GM06990 (cell line): ENCODE results near the gene CTBS.

Experiments
- DNase-seq: peaks from one replicate; pipeline ENCODE4 v3.0.0-alpha.2; 2011; ENCODE audit not compliant: insufficient read length; ENCODE audit errors: extremely low read depth
- H3K27me3 ChIP-seq: replicated peaks from 2 replicates; pipeline ENCODE4 v1.6.0; 2011; ENCODE audit warnings: low read length; ENCODE audit not compliant: control insufficient read depth, insufficient read depth
- H3K36me3 ChIP-seq: 2 replicates; pipeline ENCODE4 v1.5.1; 2011; ENCODE audit warnings: low read length; ENCODE audit not compliant: control insufficient read depth, insufficient read depth
- H3K4me3 ChIP-seq: replicated peaks from 2 replicates; pipeline ENCODE4 v1.5.1; 2011; ENCODE audit warnings: low read depth, mild to moderate bottlenecking, control low read depth, low read length
- TF ChIP-seq, protein P1 (sequence below): IDR thresholded peaks from 2 replicates; pipeline ENCODE4 v1.5.1; 2011; ENCODE audit warnings: low read length, control low read depth, mild to moderate bottlenecking, inconsistent platforms; ENCODE audit not compliant: insufficient read depth, poor library complexity, severe bottlenecking

The CTBS gene

DNA sequence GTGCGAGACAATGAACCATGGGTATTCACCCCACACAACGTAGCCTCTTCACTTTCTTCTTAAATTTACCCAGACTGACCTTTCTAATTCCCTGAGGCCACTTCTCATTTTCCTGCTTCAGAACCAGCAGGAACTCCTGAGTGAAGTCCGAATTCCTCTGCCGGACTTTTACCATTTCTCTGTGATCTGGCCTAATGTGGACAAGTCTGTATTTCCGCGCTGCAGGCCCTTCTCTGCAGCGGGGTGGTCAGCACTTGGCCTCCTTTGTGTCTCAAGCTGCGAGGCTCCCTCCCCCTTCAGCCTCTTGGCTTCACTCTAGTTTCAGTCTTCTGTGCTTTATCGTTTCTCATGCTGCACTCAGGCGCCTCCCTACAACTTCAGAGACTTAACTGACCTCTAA, 9.4 kb upstream of the CTBS start:
- TF ChIP-seq, protein P1, sequence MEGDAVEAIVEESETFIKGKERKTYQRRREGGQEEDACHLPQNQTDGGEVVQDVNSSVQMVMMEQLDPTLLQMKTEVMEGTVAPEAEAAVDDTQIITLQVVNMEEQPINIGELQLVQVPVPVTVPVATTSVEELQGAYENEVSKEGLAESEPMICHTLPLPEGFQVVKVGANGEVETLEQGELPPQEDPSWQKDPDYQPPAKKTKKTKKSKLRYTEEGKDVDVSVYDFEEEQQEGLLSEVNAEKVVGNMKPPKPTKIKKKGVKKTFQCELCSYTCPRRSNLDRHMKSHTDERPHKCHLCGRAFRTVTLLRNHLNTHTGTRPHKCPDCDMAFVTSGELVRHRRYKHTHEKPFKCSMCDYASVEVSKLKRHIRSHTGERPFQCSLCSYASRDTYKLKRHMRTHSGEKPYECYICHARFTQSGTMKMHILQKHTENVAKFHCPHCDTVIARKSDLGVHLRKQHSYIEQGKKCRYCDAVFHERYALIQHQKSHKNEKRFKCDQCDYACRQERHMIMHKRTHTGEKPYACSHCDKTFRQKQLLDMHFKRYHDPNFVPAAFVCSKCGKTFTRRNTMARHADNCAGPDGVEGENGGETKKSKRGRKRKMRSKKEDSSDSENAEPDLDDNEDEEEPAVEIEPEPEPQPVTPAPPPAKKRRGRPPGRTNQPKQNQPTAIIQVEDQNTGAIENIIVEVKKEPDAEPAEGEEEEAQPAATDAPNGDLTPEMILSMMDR, result no peak
- Histone ChIP-seq H3K36me3 (no peaks in the 10 kb centered on the region), H3K4me3 (no peak overlapping the region), H3K27me3 (no peaks in the 10 kb centered on the region)
- DNase-seq, result no peak

DNA sequence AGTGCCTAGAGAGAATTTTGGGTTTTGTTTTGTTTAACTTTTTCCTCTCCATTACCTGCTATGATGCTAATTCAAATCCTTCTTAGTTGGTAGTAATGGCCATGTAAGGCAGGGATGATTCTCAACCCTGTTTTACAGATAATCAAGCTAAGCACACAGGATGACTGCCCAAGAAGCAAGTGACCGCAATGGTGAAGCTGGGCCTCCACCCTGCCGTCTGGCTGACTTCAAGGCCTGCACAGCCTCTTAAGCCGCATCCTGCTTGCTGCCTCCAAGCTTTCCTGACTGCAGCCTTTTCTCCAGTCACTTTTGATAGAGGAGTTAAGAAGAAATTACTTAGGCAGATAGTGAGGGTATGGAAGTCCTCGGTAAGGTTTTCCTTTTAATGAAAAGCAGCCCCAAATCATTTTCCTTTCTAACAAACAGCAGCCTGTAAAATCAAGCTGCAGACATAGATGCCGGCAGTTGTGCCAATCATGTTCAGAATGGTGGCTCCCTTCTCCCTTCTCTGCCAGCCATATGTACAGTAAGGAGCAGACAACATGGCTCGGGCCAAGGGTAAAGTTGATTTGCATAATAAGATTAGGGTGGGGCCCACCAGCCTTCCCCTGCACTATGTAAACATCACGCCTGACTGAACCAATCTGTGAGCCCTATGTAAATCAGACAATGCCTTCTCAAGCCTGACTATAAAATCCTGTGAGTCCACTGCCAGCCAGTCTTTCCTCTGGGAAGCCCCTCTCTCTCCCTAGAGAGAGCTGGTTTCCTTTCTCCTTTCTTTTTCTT, 8.8 kb upstream of the CTBS start:
- no peak for DNase-seq
- TF ChIP-seq, protein P1, result no peak
- no peaks in the 10 kb centered on the region for H3K36me3 ChIP-seq
- H3K27me3 ChIP-seq, result no peaks in the 10 kb centered on the region
- H3K4me3 ChIP-seq, result no peak overlapping the region

DNA sequence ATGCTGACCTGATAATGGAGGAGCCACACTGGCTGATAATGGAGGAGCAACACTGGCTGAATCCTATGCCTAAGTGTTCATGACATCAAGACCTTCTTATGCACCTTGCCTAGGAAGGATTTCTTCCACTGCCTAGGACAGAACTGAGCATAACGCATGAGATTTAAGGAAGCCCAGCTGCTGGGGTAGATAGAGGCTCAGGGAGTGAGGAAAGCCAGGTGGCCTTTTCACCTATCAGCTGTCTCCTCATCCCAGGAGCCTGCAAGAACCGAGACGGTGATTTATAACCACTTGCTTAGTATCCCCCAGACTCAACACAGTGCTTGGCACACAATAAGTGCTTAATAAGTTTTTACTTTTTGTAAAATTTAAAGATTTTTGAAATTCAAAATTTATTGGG, 7.4 kb upstream of the CTBS start:
- TF ChIP-seq, protein P1, result no peak
- H3K27me3 ChIP-seq, result no peaks in the 10 kb centered on the region
- DNase-seq, result no peak
- no peak overlapping the region for H3K4me3 ChIP-seq
- H3K36me3 ChIP-seq, result no peaks in the 10 kb centered on the region

DNA sequence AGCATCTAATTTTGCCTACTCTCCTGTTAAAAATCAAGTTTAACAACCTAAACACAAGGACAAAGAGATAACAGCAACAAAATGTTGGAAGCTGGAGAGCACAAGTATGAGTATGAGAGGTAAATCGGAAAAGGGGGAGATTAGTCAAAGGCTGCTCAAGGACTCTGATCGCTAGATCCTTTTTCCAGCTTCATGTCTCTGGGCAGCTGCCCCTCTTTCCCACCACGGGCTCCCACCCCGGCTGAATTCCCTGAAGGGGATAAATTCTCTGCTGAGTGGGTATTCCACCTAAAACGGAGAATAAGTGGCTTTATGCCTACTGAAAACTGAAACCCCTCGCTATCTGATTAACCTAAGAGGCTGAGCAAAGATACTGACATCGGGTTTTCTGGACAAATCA, 696 bp upstream of the CTBS start:
- H3K27me3 ChIP-seq, result no peaks in the 10 kb centered on the region
- peak overlapping the region; percentile 77 for H3K4me3 ChIP-seq
- no peak for DNase-seq
- no peaks in the 10 kb centered on the region; the same call in 1 of the 2 replicates for H3K36me3 ChIP-seq
- TF ChIP-seq, protein P1, result no peak

DNA sequence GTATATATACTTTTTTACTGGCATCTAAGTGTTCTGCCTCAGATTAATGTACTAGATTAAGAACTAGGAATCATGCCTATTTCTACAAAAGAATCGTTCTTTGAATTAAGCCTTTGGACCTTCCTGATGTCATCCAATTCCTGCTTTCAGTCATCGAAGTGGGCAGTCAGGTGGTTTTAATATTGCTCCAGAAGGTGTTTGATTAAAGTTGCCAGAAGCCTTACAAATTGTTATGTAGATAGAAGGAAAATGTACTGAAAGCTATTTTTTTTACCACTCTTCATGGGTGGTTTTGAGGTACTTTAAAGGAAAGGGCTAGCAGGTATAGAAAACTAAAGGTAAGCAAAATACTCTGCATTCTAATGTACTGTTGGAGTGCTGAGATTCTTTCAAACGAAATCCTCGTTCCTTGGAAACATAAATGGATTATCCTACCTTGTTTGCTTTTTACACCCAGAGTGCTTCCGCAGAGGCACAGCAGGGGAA, 716 bp downstream of the CTBS start:
- Histone ChIP-seq H3K4me3 (peak overlapping the region; percentile 84), H3K36me3 (no peaks in the 10 kb centered on the region; the same call in 1 of the 2 replicates), H3K27me3 (no peaks in the 10 kb centered on the region)
- no peak for DNase-seq
- TF ChIP-seq, protein P1, result no peak
